GM23248 (cell line): Measurements from ENCODE around the gene UBE2V1. TPM values are rescaled to one million over a fixed set of nuclear protein-coding genes. Genes with fewer than 3 reads are reported as not detected.

ENCODE experiments used
- DNase-seq: peaks from one replicate; pipeline ENCODE4 v3.0.0-alpha.2; 2015
- H2AFZ ChIP-seq: fragments of 200-600 bp; sonication (generic); 2 replicates; pipeline ENCODE4 v1.6.1; 2016; ENCODE audit warnings: antibody characterized with exemption
- H3F3A ChIP-seq: fragments of 200-600 bp; sonication (generic); 2 replicates; pipeline ENCODE4 v1.6.1; 2016; ENCODE audit warnings: mild to moderate bottlenecking, antibody characterized with exemption, mixed run types; ENCODE audit not compliant: insufficient read depth
- H3K27ac ChIP-seq: fragments of 200-600 bp; sonication (generic); 2 replicates; pipeline ENCODE4 v1.5.1; 2016; ENCODE audit warnings: mild to moderate bottlenecking
- H3K27me3 ChIP-seq: fragments of 200-600 bp; sonication (generic); replicated peaks from 2 replicates; pipeline ENCODE4 v1.6.1; 2016; ENCODE audit warnings: mild to moderate bottlenecking; ENCODE audit not compliant: insufficient read depth
- H3K36me3 ChIP-seq: fragments of 200-600 bp; sonication (generic); 2 replicates; pipeline ENCODE4 v1.6.1; 2016; ENCODE audit warnings: low read depth, mild to moderate bottlenecking
- H3K4me1 ChIP-seq: fragments of 200-600 bp; sonication (generic); 2 replicates; pipeline ENCODE4 v1.6.1; 2016; ENCODE audit warnings: mild to moderate bottlenecking; ENCODE audit not compliant: insufficient read depth
- H3K4me2 ChIP-seq: fragments of 200-600 bp; sonication (generic); one replicate; pipeline ENCODE4 v1.6.1; 2016; ENCODE audit warnings: mild to moderate bottlenecking; ENCODE audit not compliant: unreplicated experiment
- H3K4me3 ChIP-seq: fragments of 200-600 bp; sonication (generic); 2 replicates; pipeline ENCODE4 v1.5.1; 2016; ENCODE audit warnings: mild to moderate bottlenecking
- H3K79me2 ChIP-seq: fragments of 200-600 bp; sonication (generic); 2 replicates; pipeline ENCODE4 v1.6.1; 2016; ENCODE audit warnings: mild to moderate bottlenecking; ENCODE audit not compliant: insufficient read depth
- H3K9ac ChIP-seq: fragments of 200-600 bp; sonication (generic); 2 replicates; pipeline ENCODE4 v1.6.1; 2016; ENCODE audit warnings: mild to moderate bottlenecking
- H3K9me2 ChIP-seq: fragments of 200-600 bp; sonication (generic); 2 replicates; pipeline ENCODE4 v1.6.1; 2016; ENCODE audit warnings: mixed run types, mild to moderate bottlenecking, moderate library complexity; ENCODE audit not compliant: insufficient read depth
- H3K9me3 ChIP-seq: fragments of 200-600 bp; sonication (generic); one replicate; pipeline ENCODE4 v1.6.1; 2017; ENCODE audit warnings: low read depth
- H4K20me1 ChIP-seq: fragments of 200-600 bp; sonication (generic); 2 replicates; pipeline ENCODE4 v1.6.0; 2016; ENCODE audit not compliant: insufficient read depth
- EZH2 ChIP-seq: fragments of 200-600 bp; sonication (generic); IDR thresholded peaks from 2 replicates; pipeline ENCODE4 v1.6.1; 2018; ENCODE audit warnings: antibody characterized with exemption, mild to moderate bottlenecking; ENCODE audit not compliant: insufficient read depth, poor library complexity, severe bottlenecking
- EZH2phosphoT487 ChIP-seq: fragments of 200-600 bp; sonication (generic); IDR thresholded peaks from 2 replicates; pipeline ENCODE4 v1.6.1; 2018; ENCODE audit warnings: antibody characterized with exemption, moderate library complexity, mild to moderate bottlenecking, low read depth; ENCODE audit not compliant: insufficient read depth
- WGBS, 2 experiments: methylation state at CpG; one replicate each; pipeline ENCODE4 v1.1.6; 2015 to 2017; ENCODE audit warnings: low lambda C conversion rate in 2 of 2, low coverage in 1 of 2; ENCODE audit errors: missing lambda C conversion rate in 2 of 2; 5-methylcytosine and 5-hydroxymethylcytosine counted together
- in situ Hi-C: fragments of 300-500 bp; cut with MboI; formaldehyde crosslinking; loops from 2 replicates; pipeline ENCODE4 v1.15.0; 2020
- polyA plus RNA-seq: library from polyadenylated mRNA; unstranded; fragments of >200 nt; fragmentation: Nextera tagmentation; extraction: Ambion mirVana; gene quantifications from 2 replicates; pipeline ENCODE4 v1.2.1, GENCODE V29; 2016
- total RNA-seq: library from RNA; depleted of rRNA; stranded (reverse); fragments of >200 nt; shearing (Covaris generic); gene quantifications from 2 replicates; pipeline ENCODE4 v1.2.3, GENCODE V29; 2014

The UBE2V1 gene
- total and polyA plus RNA-seq, 2 experiments from 2014 or later, result 41.7 to 197 TPM

DNA sequence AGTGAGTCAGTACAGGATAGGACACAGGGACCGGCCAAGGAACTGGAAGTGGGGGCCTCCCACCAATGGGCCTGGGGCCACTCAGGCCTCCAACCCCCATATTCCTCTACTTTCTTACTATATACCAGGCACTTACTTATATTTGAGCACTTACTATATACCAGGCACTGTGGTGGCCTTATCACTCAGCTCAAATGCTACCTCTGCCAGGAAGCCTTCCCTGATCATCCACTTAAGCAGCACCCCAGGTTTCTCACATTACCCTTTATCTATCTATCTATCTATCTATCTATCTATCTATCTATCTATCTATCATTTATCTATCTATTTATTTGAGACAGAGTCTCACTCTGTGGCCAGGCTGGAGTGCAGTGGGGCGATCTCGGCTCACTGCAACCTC is 12.3 kb upstream of the UBE2V1 start:
- Histone ChIP-seq H3K36me3 (peaks cover 32% of the 10 kb centered on the region), H3K4me2 (no peak overlapping the region), H3K27me3 (no peaks in the 10 kb centered on the region), H3K79me2 (0 out of 2 replicates have a peak, but pooled peaks cover 8% of the 10 kb centered on the region), H3K27ac (no peak overlapping the region), H4K20me1 (peaks cover 5% of the 10 kb centered on the region; the same call in 1 of the 2 replicates), H3K4me1 (peaks cover 6% of the 10 kb centered on the region), H3K9me3 (no peaks in the 10 kb centered on the region), H3K4me3 (no peak overlapping the region), H3K9ac (no peak overlapping the region), H3K9me2 (no peaks in the 10 kb centered on the region), H3F3A (peaks cover 30% of the 10 kb centered on the region), H2AFZ (no peak overlapping the region)
- in situ Hi-C loops, result no loop called here
- WGBS, 2 experiments, result 100% methylated on average over 3 of the region's 3 CpGs
- DNase-seq, result no peak
- TF ChIP-seq EZH2phosphoT487, result no peak
- TF ChIP-seq EZH2, result no peak

DNA sequence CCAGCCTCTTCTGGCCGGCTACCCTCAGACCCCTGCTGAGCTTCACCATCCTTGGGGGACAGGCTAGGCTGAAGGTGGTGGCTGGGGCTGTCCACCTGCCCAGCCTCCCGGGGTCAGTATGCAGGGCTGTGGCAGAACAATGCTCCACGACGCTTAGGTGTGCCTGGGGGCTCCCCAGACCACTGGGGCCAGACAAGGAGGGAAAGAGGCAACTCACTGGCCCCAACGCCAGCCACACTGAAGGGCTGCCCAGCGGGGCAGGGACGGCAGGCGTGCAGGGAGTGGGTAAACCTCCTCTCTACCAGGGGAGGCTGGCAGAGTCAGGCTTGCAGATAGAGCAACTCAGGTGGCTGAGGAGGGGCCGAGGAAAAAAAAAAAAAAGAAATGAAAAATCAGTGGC is 11.5 kb upstream of the UBE2V1 start:
- Histone ChIP-seq H3K36me3 (peaks cover 27% of the 10 kb centered on the region), H3K4me3 (no peak overlapping the region), H3K4me1 (peaks cover 4% of the 10 kb centered on the region; the same call in 1 of the 2 replicates), H3F3A (peaks cover 28% of the 10 kb centered on the region), H3K4me2 (no peak overlapping the region), H3K9me3 (no peaks in the 10 kb centered on the region), H4K20me1 (no peaks in the 10 kb centered on the region; the same call in 1 of the 2 replicates), H3K9me2 (no peaks in the 10 kb centered on the region), H3K27me3 (no peaks in the 10 kb centered on the region), H3K79me2 (no peaks in the 10 kb centered on the region), H3K9ac (no peak overlapping the region), H2AFZ (no peak overlapping the region), H3K27ac (no peak overlapping the region)
- no peak for TF ChIP-seq EZH2
- no peak for TF ChIP-seq EZH2phosphoT487
- DNase-seq, result no peak
- 94% methylated on average over 6 to 9 of the region's 9 CpGs for WGBS, 2 experiments
- in situ Hi-C loops, result no loop called here

DNA sequence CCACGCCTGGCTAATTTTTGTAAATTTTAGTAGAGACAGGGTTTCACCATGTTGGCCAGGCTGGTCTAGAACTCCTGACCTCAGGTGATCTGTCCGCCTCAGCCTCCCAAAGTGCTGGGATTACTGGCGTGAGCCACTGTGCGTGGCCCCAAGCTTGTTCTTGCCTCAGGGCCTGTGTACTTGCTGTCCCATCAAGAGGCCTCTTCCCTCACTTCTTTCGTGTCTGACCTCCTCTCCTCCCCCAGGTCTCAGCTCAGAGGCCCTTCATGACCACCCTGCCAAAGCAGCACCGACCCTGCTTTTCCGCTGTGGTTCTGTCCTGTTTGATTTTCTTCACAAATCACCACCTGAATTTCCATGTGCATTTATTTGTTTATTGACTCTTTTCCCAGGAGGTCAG is 10.5 kb upstream of the UBE2V1 start:
- Histone ChIP-seq H3K4me1 (peaks cover 4% of the 10 kb centered on the region; the same call in 1 of the 2 replicates), H3K9me3 (no peaks in the 10 kb centered on the region), H2AFZ (no peak overlapping the region), H3K4me2 (no peak overlapping the region), H3K79me2 (no peaks in the 10 kb centered on the region), H3K27me3 (no peaks in the 10 kb centered on the region), H3K36me3 (peaks cover 27% of the 10 kb centered on the region), H3K9ac (no peak overlapping the region), H4K20me1 (no peaks in the 10 kb centered on the region; the same call in 1 of the 2 replicates), H3F3A (peaks cover 31% of the 10 kb centered on the region), H3K4me3 (no peak overlapping the region), H3K9me2 (no peaks in the 10 kb centered on the region), H3K27ac (no peak overlapping the region)
- in situ Hi-C loops, result no loop called here
- no peak for TF ChIP-seq EZH2
- TF ChIP-seq EZH2phosphoT487, result no peak
- WGBS, 2 experiments, result 95 to 96% methylated on average over 7 of the region's 7 CpGs
- DNase-seq, result no peak

DNA sequence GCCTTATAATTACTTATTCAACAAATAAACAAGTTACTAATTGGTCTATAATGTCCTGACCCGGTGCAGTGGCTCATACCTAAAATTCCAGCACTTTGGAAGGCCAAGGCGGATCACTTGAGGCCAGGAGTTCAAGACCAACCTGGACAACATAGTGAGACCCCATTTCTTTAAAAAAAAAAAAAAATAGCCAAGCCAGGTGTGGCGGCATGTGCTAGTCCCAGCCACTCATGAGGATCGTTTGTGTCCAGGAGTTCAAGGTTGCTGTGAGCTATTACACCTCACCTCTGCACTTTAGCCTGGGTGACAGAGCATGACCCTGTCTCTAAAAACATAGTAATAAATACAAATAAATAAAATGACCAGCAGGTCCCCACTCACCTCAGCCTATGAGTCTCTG is 9.8 kb upstream of the UBE2V1 start:
- TF ChIP-seq EZH2phosphoT487, result no peak
- no peak for TF ChIP-seq EZH2
- WGBS, 2 experiments, result 82 to 88% methylated on average over 4 of the region's 4 CpGs
- no peaks in the 10 kb centered on the region for H3K9me3 ChIP-seq

DNA sequence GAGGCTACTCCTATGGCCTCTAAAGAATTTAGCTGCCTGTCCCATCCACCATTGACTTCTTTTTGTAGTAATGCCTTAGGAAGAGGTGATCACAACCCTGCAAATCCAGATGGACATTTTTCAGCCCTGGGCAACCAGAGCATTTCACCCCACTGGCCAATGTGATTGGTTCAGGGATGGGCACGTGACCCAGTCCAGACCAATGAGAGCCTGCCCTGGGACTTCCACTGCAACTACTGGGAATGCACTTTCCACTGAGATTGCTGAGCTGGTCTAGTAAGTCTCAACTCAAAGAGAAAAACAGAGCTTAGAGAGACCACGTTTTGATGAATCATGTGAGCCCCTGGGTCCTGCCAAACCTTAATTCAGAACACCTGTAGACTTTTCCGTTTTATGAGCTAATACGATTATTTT is 8.9 kb upstream of the UBE2V1 start:
- H3K4me2 ChIP-seq, result no peak overlapping the region
- H4K20me1 ChIP-seq, result no peaks in the 10 kb centered on the region; the same call in 1 of the 2 replicates
- in situ Hi-C loops, result no loop called here
- peaks cover 4% of the 10 kb centered on the region; the same call in 1 of the 2 replicates for H3K4me1 ChIP-seq
- no peak overlapping the region for H3K4me3 ChIP-seq
- H3K79me2 ChIP-seq, result no peaks in the 10 kb centered on the region
- no peak for TF ChIP-seq EZH2
- TF ChIP-seq EZH2phosphoT487, result no peak
- H3F3A ChIP-seq, result peaks cover 31% of the 10 kb centered on the region
- WGBS, 2 experiments, result 24 to 28% methylated on average over 4 of the region's 4 CpGs
- DNase-seq, result peak; percentile 79
- no peak overlapping the region for H3K9ac ChIP-seq
- peak overlapping the region; percentile 31; the same call in 1 of the 2 replicates for H3K27ac ChIP-seq
- no peaks in the 10 kb centered on the region for H3K9me3 ChIP-seq
- H2AFZ ChIP-seq, result no peak overlapping the region
- peaks cover 21% of the 10 kb centered on the region for H3K36me3 ChIP-seq
- H3K9me2 ChIP-seq, result no peaks in the 10 kb centered on the region
- H3K27me3 ChIP-seq, result no peaks in the 10 kb centered on the region

More for the DNA sequence above, 9.8 kb upstream of the UBE2V1 start:
- in situ Hi-C loops, result no loop called here
- peaks cover 4% of the 10 kb centered on the region; the same call in 1 of the 2 replicates for H3K4me1 ChIP-seq
- no peaks in the 10 kb centered on the region for H3K9me2 ChIP-seq
- no peaks in the 10 kb centered on the region for H3K27me3 ChIP-seq
- H3F3A ChIP-seq, result peaks cover 31% of the 10 kb centered on the region
- H3K9ac ChIP-seq, result no peak overlapping the region
- H2AFZ ChIP-seq, result no peak overlapping the region
- no peak overlapping the region for H3K4me2 ChIP-seq
- no peak overlapping the region for H3K27ac ChIP-seq
- no peak for DNase-seq
- peaks cover 26% of the 10 kb centered on the region for H3K36me3 ChIP-seq
- no peaks in the 10 kb centered on the region; the same call in 1 of the 2 replicates for H4K20me1 ChIP-seq
- no peak overlapping the region for H3K4me3 ChIP-seq
- H3K79me2 ChIP-seq, result no peaks in the 10 kb centered on the region
